MCF 10A (cell line): ENCODE data around the gene SUGCT. TPM values are rescaled to one million over a fixed set of nuclear protein-coding genes. Genes with fewer than 3 reads are reported as not detected.

ENCODE experiments used
- BruUV-seq: library from RNA; stranded (reverse); fragments of 400-500 nt; replicated peaks from 2 replicates; lab custom pipeline; 2021; lab: Mats Ljungman, UMichigan
- CTCF ChIA-PET: fragments of 300-600 bp; sonication (Branson Sonifier 250); formaldehyde crosslinking; extraction: SDS; loops from one replicate; lab custom pipeline; 2021; ENCODE audit warnings: antibody characterized with exemption, inconsistent platforms; lab: Yijun Ruan, JAX
- POLR2A ChIA-PET: fragments of 300-600, 350-650 bp; sonication (Branson Sonifier 250); formaldehyde crosslinking; extraction: SDS; loops from one replicate; lab custom pipeline; 2020; ENCODE audit warnings: antibody characterized with exemption, inconsistent platforms; lab: Yijun Ruan, JAX
- DNase-seq: peaks from one replicate; pipeline ENCODE4 v3.0.0-alpha.2; 2018; ENCODE audit not compliant: unreplicated experiment
- H3K27ac Mint-ChIP-seq: one replicate; pipeline ENCODE4 v1.8.0; 2022; ENCODE audit warnings: mild to moderate bottlenecking, low read depth, mixed read lengths; ENCODE audit not compliant: unreplicated experiment
- H3K27me3 Mint-ChIP-seq: one replicate; pipeline ENCODE4 v1.8.0; 2022; ENCODE audit warnings: mixed read lengths; ENCODE audit not compliant: insufficient read depth, unreplicated experiment
- H3K36me3 Mint-ChIP-seq: one replicate; pipeline ENCODE4 v1.8.0; 2022; ENCODE audit warnings: mild to moderate bottlenecking, moderate library complexity, mixed read lengths; ENCODE audit not compliant: insufficient read depth, unreplicated experiment
- H3K4me1 Mint-ChIP-seq: one replicate; pipeline ENCODE4 v1.8.0; 2022; ENCODE audit warnings: mixed read lengths; ENCODE audit not compliant: insufficient read depth, unreplicated experiment
- H3K4me3 Mint-ChIP-seq: one replicate; pipeline ENCODE4 v1.8.0; 2022; ENCODE audit warnings: mild to moderate bottlenecking, moderate library complexity, mixed read lengths; ENCODE audit not compliant: unreplicated experiment
- H3K9me3 Mint-ChIP-seq: one replicate; pipeline ENCODE4 v1.8.0; 2022; ENCODE audit warnings: mixed read lengths; ENCODE audit not compliant: unreplicated experiment
- CTCF ChIP-seq: fragments of 200-600 bp; IDR thresholded peaks from one replicate; pipeline ENCODE4 v1.8.0; 2022; ENCODE audit warnings: antibody characterized with exemption, mild to moderate bottlenecking; ENCODE audit not compliant: unreplicated experiment
- intact Hi-C: fragments of 100-400 bp; cut with micrococcal nuclease; formaldehyde crosslinking; loops from 2 replicates; pipeline ENCODE4 v1.14.1; 2022
- total RNA-seq: library from RNA; stranded (reverse); gene quantifications from 2 replicates; pipeline ENCODE4 v1.2.3, GENCODE V29; 2022

Gene SUGCT
- total RNA-seq, 1 experiment from 2014 or later: 25.4 TPM

- ChIA-PET CTCF (interaction anchor here (1.0 kb wide), 1 partner anchor 177 kb away, joined by 4 read pairs; no protein-coding TSS in a partner anchor), POLR2A (interaction anchor here (1.7 kb wide), 1 partner anchor 8 kb away, joined by 3 read pairs; no protein-coding TSS in a partner anchor)
- Mint-ChIP-seq H3K9me3 (peaks cover 33% of the 10 kb centered on the region), H3K27me3 (no peaks in the 10 kb centered on the region), H3K4me1 (peaks cover 9% of the 10 kb centered on the region), H3K4me3 (no peak overlapping the region), H3K27ac (no peak overlapping the region), H3K36me3 (peaks cover 6% of the 10 kb centered on the region)
- BruUV-seq: no TSS peak
- intact Hi-C loops: no loop called here
- TF ChIP-seq CTCF: no peak
- no peak for DNase-seq
Observed at GRCh38 chr7:40891232-40891631, 756.4 kb downstream of the SUGCT start.

GRCh38 chr7:40899151-40899550 lies 764.3 kb downstream of the SUGCT start:
- Mint-ChIP-seq H3K4me3 (no peak overlapping the region), H3K9me3 (peaks cover 12% of the 10 kb centered on the region), H3K27ac (no peak overlapping the region), H3K4me1 (no peaks in the 10 kb centered on the region), H3K27me3 (no peaks in the 10 kb centered on the region), H3K36me3 (no peaks in the 10 kb centered on the region)
- ChIA-PET POLR2A (no interaction called here), CTCF (no interaction called here)
- DNase-seq: peak; percentile 46
- intact Hi-C loops: no loop called here
- BruUV-seq: no TSS peak
- no peak for TF ChIP-seq CTCF

- Mint-ChIP-seq H3K4me1 (no peaks in the 10 kb centered on the region), H3K27ac (no peak overlapping the region), H3K27me3 (no peaks in the 10 kb centered on the region), H3K4me3 (no peak overlapping the region), H3K9me3 (peaks cover 12% of the 10 kb centered on the region), H3K36me3 (no peaks in the 10 kb centered on the region)
- no peak for TF ChIP-seq CTCF
- BruUV-seq: no TSS peak
- POLR2A ChIA-PET: no interaction called here
- intact Hi-C loops: no loop called here
- CTCF ChIA-PET: interaction anchor here (0.9 kb wide), 1 partner anchor 12 kb away, joined by 5 read pairs; no protein-coding TSS in a partner anchor
- DNase-seq: peak; percentile 24
Observed at GRCh38 chr7:40899636-40900507, 765.1 kb downstream of the SUGCT start.

GRCh38 chr7:40903872-40904271 lies 769.1 kb downstream of the SUGCT start:
- Mint-ChIP-seq H3K27me3 (no peaks in the 10 kb centered on the region), H3K4me1 (no peaks in the 10 kb centered on the region), H3K27ac (no peak overlapping the region), H3K9me3 (no peaks in the 10 kb centered on the region), H3K4me3 (no peak overlapping the region), H3K36me3 (no peaks in the 10 kb centered on the region)
- no TSS peak for BruUV-seq
- intact Hi-C loops: no loop called here
- DNase-seq: no peak
- CTCF ChIA-PET: no interaction called here
- POLR2A ChIA-PET: no interaction called here
- no peak for TF ChIP-seq CTCF
